ENCODE results near the gene TOP2A.
"Not testable (repeated sequence)": the region's sequence is repeated elsewhere in the genome, so short reads cannot be mapped to it uniquely, and the experiment has no call there.

TOP2A gene

DNA sequence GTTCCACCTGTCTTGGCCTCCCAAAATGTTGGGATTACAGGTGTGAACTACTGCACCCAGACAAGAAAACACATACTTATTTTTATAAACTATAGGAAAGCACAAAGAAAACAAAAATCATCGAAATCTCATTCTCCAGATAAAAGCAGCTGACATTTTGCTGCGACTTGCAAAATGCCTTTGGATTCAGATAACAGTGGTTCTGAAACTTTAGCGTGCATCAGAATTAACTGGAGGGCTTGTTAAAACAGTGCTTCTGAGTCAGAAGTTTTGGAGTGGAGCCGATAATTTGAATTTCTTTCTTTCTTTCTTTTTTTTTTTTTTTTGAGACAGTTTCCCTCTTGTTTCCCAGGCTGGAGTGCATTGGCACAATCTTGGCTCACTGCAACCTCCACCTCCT, 35.4 kb downstream of the TOP2A start:
- Histone ChIP-seq H2AFZ (ENCODE audit: low read depth, low read length) (no peak overlapping the region), H3K27ac (ENCODE audit: low read length) (no peak overlapping the region), H3K79me2 (ENCODE audit: insufficient read depth, low read length) (no peaks in the 10 kb centered on the region), H4K20me1 (ENCODE audit: insufficient read depth, low read length) (no peaks in the 10 kb centered on the region), H3K4me1 (ENCODE audit: insufficient read depth, low read length) (no peaks in the 10 kb centered on the region), H3K9ac (ENCODE audit: low read depth, low read length) (no peak overlapping the region), H3K36me3 (ENCODE audit: insufficient read depth, low read length) (peaks cover 17% of the 10 kb centered on the region; the same call in 1 of the 2 replicates), H3K4me2 (ENCODE audit: insufficient read depth, low read length) (no peak overlapping the region), H3K4me3 (ENCODE audit: low read depth in 1 of 2, low read length in 2 of 2) (no peak overlapping the region), H3K27me3 (ENCODE audit: insufficient read depth, low read length, poor library complexity) (no peaks in the 10 kb centered on the region), H3K9me3 (ENCODE audit: insufficient read depth, low read length, severe bottlenecking) (no peaks in the 10 kb centered on the region)
- TF ChIP-seq, protein P1, sequence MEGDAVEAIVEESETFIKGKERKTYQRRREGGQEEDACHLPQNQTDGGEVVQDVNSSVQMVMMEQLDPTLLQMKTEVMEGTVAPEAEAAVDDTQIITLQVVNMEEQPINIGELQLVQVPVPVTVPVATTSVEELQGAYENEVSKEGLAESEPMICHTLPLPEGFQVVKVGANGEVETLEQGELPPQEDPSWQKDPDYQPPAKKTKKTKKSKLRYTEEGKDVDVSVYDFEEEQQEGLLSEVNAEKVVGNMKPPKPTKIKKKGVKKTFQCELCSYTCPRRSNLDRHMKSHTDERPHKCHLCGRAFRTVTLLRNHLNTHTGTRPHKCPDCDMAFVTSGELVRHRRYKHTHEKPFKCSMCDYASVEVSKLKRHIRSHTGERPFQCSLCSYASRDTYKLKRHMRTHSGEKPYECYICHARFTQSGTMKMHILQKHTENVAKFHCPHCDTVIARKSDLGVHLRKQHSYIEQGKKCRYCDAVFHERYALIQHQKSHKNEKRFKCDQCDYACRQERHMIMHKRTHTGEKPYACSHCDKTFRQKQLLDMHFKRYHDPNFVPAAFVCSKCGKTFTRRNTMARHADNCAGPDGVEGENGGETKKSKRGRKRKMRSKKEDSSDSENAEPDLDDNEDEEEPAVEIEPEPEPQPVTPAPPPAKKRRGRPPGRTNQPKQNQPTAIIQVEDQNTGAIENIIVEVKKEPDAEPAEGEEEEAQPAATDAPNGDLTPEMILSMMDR (IDR thresholded peaks at IDR 0.05; ENCODE audit: borderline replicate concordance, extremely low read depth, low read length, poor library complexity, severe bottlenecking) = no peak
- TF ChIP-seq EZH2 (IDR thresholded peaks at IDR 0.05; ENCODE audit: borderline replicate concordance, low read depth, low read length, severe bottlenecking) = no peak
- DNase-seq (no peak), ATAC-seq (ENCODE audit: insufficient read depth, low read depth) (no peak)

DNA sequence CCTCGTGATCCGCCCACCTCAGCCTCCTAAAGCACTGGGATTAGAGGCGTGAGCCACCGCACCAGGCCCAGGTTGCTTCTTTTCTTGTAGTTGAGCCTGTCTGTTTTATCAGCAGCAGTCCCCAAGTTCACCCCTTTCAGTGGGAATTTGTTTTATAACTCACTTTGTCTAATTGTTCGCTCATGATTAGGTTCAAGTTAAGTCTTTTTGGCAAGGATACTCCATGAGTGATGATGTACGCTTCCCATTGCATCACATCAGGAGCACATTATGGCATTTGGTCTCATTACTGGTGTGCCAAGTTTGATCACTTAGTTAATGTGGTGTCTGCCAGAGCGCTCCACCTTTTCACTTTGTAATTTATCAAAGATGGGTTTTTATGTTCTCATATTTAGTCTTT, 38.7 kb downstream of the TOP2A start:
- Histone ChIP-seq H3K36me3 (ENCODE audit: insufficient read depth, low read length) (0 out of 2 replicates have a peak, but pooled peaks cover 2% of the 10 kb centered on the region), H3K9ac (ENCODE audit: low read depth, low read length) (no peak overlapping the region), H3K4me1 (ENCODE audit: insufficient read depth, low read length) (no peaks in the 10 kb centered on the region), H3K79me2 (ENCODE audit: insufficient read depth, low read length) (no peaks in the 10 kb centered on the region), H3K9me3 (ENCODE audit: insufficient read depth, low read length, severe bottlenecking) (no peaks in the 10 kb centered on the region), H2AFZ (ENCODE audit: low read depth, low read length) (no peak overlapping the region), H4K20me1 (ENCODE audit: insufficient read depth, low read length) (no peaks in the 10 kb centered on the region), H3K4me2 (ENCODE audit: insufficient read depth, low read length) (no peak overlapping the region), H3K4me3 (ENCODE audit: low read depth in 1 of 2, low read length in 2 of 2) (no peak overlapping the region), H3K27ac (ENCODE audit: low read length) (no peak overlapping the region), H3K27me3 (ENCODE audit: insufficient read depth, low read length, poor library complexity) (no peaks in the 10 kb centered on the region)
- no peak for TF ChIP-seq EZH2 (IDR thresholded peaks at IDR 0.05; ENCODE audit: borderline replicate concordance, low read depth, low read length, severe bottlenecking)
- TF ChIP-seq, protein P1 (IDR thresholded peaks at IDR 0.05; ENCODE audit: borderline replicate concordance, extremely low read depth, low read length, poor library complexity, severe bottlenecking) = no peak
- DNase-seq (no peak), ATAC-seq (ENCODE audit: insufficient read depth, low read depth) (no peak)

DNA sequence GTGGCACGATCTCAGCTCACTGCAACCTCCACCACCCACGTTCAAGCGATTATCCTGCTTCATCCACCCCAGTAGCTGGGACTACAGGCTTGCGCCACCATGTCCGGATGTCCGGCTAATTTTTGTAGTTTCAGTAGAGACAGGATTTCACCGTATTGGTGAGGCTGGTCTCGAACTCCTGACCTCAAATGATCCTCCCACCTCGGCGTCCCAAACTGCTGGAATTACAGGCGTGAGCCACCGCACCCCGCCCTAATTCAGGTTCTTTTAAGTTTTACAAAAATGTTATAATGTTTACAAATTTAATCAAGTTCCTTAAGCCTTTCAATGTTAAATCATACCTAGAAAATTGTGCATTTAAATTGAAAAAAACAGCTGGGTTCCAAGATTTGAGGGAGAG, 39.9 kb downstream of the TOP2A start:
- no peak for TF ChIP-seq EZH2 (IDR thresholded peaks at IDR 0.05; ENCODE audit: borderline replicate concordance, low read depth, low read length, severe bottlenecking)
- TF ChIP-seq, protein P1 (IDR thresholded peaks at IDR 0.05; ENCODE audit: borderline replicate concordance, extremely low read depth, low read length, poor library complexity, severe bottlenecking) = no peak
- no peaks in the 10 kb centered on the region for H3K36me3 ChIP-seq (ENCODE audit: insufficient read depth, low read length)
- H3K9ac ChIP-seq (ENCODE audit: low read depth, low read length) = no peak overlapping the region
- H3K9me3 ChIP-seq (ENCODE audit: insufficient read depth, low read length, severe bottlenecking) = no peaks in the 10 kb centered on the region
- H4K20me1 ChIP-seq (ENCODE audit: insufficient read depth, low read length) = no peaks in the 10 kb centered on the region
- no peaks in the 10 kb centered on the region for H3K4me1 ChIP-seq (ENCODE audit: insufficient read depth, low read length)
- DNase-seq = no peak
- H3K4me2 ChIP-seq (ENCODE audit: insufficient read depth, low read length) = no peak overlapping the region
- no peak overlapping the region for H2AFZ ChIP-seq (ENCODE audit: low read depth, low read length)
- H3K4me3 ChIP-seq (ENCODE audit: low read depth in 1 of 2, low read length in 2 of 2) = no peak overlapping the region
- no peak overlapping the region for H3K27ac ChIP-seq (ENCODE audit: low read length)
- no peaks in the 10 kb centered on the region for H3K79me2 ChIP-seq (ENCODE audit: insufficient read depth, low read length)
- H3K27me3 ChIP-seq (ENCODE audit: insufficient read depth, low read length, poor library complexity) = no peaks in the 10 kb centered on the region
- no peak for ATAC-seq (ENCODE audit: insufficient read depth, low read depth)

DNA sequence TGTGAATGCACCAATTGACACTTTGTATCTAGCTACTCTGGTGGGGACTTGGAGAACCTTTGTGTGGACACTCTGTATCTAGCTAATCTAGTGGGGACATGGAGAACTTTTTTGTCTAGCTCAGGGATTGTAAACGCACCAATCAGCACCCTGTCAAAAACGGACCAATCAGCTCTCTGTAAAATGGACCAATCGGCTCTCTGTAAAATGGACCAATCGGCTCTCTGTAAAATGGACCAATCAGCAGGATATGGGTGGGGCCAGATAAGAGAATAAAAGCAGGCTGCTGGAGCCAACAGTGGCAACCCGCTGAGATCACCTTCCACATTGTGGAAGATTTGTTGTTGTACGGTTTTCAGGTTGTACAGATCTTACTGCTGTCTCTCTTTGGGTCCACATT, 41.2 kb downstream of the TOP2A start:
- H2AFZ ChIP-seq (ENCODE audit: low read depth, low read length); H3K27ac ChIP-seq (ENCODE audit: low read length); H3K36me3 ChIP-seq (ENCODE audit: insufficient read depth, low read length); H3K4me3 ChIP-seq (ENCODE audit: low read depth in 1 of 2, low read length in 2 of 2); H3K27me3 ChIP-seq (ENCODE audit: insufficient read depth, low read length, poor library complexity); DNase-seq; H3K9ac ChIP-seq (ENCODE audit: low read depth, low read length); H3K9me3 ChIP-seq (ENCODE audit: insufficient read depth, low read length, severe bottlenecking); H3K4me1 ChIP-seq (ENCODE audit: insufficient read depth, low read length); H3K79me2 ChIP-seq (ENCODE audit: insufficient read depth, low read length); ATAC-seq (ENCODE audit: insufficient read depth, low read depth); H3K4me2 ChIP-seq (ENCODE audit: insufficient read depth, low read length); H4K20me1 ChIP-seq (ENCODE audit: insufficient read depth, low read length): not testable (repeated sequence)

DNA sequence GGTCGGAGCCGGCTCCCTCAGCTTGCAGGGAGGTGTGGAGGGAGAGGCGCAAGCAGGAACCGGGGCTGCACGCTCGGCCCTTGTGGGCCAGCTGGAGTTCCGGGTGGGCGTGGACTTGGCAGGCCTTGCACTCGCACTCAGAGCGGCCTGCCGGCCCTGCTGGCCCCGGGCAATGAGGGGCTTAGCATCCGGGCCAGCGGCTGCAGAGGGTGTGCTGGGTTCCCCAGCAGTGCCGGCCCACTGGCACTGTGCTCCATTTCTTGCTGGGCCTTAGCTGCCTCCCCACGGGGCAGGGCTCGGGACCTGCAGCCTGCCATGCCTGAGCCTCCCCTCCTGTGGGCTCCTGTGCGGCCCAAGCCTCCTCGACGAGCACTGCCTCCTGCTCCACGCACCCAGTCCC, 41.9 kb downstream of the TOP2A start:
- not testable (repeated sequence) for H3K9me3 ChIP-seq (ENCODE audit: insufficient read depth, low read length, severe bottlenecking); H3K36me3 ChIP-seq (ENCODE audit: insufficient read depth, low read length); DNase-seq; ATAC-seq (ENCODE audit: insufficient read depth, low read depth); H3K27me3 ChIP-seq (ENCODE audit: insufficient read depth, low read length, poor library complexity); H3K27ac ChIP-seq (ENCODE audit: low read length); H3K4me2 ChIP-seq (ENCODE audit: insufficient read depth, low read length); H3K4me3 ChIP-seq (ENCODE audit: low read depth in 1 of 2, low read length in 2 of 2); H3K4me1 ChIP-seq (ENCODE audit: insufficient read depth, low read length); H3K9ac ChIP-seq (ENCODE audit: low read depth, low read length); H2AFZ ChIP-seq (ENCODE audit: low read depth, low read length); H3K79me2 ChIP-seq (ENCODE audit: insufficient read depth, low read length); H4K20me1 ChIP-seq (ENCODE audit: insufficient read depth, low read length)

All from DND-41 (cell line).